Measurements from ENCODE around the gene NAGPA.
A peak's percentile ranks its signal among the peaks of the same experiment; 100 is the strongest.
"Not testable (repeated sequence)": the region's sequence is repeated elsewhere in the genome, so short reads cannot be mapped to it uniquely, and the experiment has no call there.

The NAGPA gene, protein sequence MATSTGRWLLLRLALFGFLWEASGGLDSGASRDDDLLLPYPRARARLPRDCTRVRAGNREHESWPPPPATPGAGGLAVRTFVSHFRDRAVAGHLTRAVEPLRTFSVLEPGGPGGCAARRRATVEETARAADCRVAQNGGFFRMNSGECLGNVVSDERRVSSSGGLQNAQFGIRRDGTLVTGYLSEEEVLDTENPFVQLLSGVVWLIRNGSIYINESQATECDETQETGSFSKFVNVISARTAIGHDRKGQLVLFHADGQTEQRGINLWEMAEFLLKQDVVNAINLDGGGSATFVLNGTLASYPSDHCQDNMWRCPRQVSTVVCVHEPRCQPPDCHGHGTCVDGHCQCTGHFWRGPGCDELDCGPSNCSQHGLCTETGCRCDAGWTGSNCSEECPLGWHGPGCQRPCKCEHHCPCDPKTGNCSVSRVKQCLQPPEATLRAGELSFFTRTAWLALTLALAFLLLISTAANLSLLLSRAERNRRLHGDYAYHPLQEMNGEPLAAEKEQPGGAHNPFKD

DNA sequence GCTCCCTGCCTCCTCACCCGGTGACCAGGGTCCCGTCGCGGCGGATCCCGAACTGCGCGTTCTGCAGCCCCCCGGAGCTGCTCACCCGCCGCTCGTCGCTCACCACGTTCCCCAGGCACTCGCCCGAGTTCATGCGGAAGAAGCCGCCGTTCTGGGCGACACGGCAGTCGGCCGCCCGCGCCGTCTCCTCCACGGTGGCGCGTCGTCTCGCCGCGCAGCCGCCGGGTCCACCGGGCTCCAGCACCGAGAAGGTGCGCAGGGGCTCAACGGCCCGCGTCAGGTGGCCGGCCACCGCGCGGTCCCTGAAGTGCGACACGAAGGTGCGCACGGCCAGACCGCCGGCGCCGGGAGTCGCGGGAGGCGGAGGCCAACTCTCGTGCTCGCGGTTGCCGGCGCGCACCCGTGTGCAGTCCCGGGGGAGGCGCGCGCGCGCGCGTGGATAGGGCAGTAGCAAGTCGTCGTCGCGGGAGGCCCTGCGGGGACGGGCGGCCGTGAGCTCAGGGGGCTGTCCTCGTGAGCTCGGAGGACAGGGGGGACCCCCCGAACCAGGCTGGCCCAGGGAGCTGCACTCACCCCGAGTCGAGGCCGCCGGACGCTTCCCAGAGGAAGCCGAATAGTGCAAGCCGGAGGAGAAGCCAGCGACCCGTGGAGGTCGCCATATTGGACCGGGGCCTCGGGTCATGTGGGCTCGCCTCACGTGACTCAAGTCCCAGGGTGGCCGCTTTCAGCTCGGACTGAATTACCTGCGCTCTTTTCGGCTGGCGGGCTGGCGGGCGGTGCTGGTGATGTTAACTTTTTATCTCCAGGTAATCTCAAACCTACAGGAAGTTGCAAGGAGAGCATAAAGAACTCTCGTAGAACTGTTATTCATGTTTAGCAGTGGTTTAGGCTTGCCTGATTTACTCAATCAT, at the start of gene NAGPA:
TSS of gene NAGPA (minus strand) at position 680 of the 911 bp plus-strand sequence. CDS start at position 659, 21 bp downstream.
- peak; percentile 62 to 74 for DNase-seq (ENCODE audit: low read depth in 2 of 2, low spot score in 1 of 2)

DNA sequence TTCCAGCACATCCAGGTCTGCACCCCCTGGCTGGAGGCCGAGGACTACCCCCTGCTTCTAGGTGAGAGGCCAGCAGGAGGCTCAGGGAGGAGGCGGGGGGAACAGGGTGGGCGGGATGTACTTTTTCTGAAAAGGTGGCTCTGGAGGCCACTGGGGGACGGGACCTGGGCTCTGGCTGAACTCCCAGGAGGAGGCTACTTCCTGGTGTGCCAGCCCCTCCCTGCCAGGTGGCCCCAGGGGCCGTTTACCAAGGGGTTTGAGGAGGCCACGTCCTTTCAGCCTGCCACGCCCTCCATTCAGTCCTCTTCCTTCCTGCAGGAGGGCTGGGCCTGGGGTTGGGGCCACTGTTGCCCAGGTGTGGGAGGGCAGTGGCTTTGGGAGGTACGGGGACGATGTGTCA, 47.3 kb upstream of the NAGPA start:
- DNase-seq (ENCODE audit: low read depth in 2 of 2, low spot score in 1 of 2): not testable (repeated sequence)

DNA sequence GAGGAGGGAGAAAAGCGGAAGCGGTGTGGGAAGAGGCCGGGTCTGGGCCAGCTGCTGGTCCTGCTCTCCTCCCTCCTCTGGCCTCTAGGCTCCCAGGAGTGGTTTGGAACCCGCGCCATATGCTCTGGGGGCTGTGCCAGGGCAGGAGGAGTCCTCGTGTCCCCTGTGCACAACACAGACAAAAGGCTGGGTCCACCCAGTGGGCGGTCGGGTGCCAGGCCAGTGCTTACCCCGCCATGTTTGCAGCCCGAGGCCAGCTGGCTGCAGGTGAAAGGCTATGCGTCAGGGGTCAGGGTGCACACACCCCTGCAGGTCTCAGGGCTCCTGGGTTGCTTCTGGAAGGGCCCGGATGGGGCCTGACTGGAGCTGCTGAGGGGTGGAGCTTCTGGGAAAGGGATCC, 46.7 kb upstream of the NAGPA start:
- not testable (repeated sequence) for DNase-seq (ENCODE audit: low read depth in 2 of 2, low spot score in 1 of 2)

DNA sequence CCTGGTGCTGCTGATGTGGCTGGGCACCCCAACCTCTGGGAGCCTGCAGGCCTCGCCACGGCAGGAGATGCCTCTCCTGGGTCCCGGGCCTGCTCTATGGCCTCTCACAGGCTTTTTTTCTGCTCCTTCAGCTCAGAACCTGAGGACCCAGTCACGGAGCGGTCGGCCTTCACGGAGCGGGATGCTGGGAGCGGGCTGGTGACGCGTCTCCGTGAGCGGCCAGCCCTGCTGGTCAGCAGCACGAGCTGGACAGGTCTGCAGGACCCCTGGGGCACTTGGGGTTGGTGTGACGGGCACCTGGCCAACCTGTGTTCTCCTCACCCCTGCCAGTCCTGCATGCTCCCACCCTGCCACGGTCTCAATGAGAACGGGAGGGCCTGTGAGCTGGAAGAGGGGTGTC, 44.9 kb upstream of the NAGPA start:
- no peak for DNase-seq (ENCODE audit: low read depth in 2 of 2, low spot score in 1 of 2)

DNA sequence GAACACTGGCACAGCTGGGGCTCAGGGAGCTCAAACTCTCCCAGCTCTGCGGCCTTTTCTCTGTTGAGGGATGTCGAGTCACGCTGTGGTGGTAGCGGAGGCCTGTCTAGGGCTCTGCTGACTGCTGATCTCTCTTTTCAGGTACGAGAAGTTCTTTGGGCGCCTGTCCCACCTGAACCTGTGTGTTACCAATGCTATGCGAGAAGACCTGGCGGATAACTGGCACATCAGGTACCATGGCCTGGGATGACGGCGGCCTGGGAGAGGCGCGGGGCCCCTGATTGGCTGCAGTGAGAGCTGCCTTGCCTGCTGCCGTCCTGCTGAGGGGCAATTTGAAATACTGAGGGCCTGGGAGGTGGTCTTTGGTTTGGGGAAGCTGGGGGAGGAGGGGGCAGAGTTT, 43.6 kb upstream of the NAGPA start:
- DNase-seq (ENCODE audit: low read depth in 2 of 2, low spot score in 1 of 2): no peak

DNA sequence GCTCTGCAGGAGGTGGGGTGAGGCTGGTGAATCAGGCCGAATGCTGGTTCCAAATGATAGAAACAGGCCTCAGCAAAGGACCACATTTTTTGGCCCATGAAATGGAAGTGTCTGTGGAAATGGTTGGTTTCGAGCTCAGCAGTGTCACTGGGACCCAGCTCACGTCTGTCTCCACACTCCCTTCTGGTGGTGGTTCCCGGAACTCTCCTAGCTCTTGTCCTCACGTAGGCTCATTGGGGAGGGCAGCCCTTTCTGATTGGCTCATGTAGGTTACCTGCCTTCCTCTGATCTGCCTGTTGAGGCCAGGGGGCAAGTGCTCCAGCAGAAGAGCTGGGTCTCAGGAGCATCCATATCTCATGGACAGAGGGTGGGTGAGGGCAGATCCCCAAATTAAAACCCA, 41.9 kb upstream of the NAGPA start:
- no peak for DNase-seq (ENCODE audit: low read depth in 2 of 2, low spot score in 1 of 2)

DNA sequence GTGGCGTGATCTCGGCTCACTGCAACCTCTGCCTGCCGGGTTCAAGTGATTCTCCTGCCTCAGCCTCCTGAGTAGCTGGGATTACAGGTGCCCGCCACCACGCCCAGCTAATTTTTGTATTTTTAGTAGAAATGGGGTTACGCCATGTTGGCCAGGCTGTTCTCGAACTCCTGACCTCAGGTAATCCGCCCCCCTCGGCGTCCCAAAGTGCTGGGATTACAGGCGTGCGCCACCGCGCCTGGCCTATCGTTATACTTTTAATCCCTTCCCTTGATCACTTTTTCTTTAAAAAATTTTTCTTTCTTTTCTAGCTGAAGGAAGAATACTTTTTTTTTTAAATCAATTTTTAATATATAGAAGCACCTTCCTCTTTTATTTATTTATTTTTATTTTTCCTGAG, 40.0 kb upstream of the NAGPA start:
- DNase-seq (ENCODE audit: low read depth in 2 of 2, low spot score in 1 of 2): not testable (repeated sequence)

DNA sequence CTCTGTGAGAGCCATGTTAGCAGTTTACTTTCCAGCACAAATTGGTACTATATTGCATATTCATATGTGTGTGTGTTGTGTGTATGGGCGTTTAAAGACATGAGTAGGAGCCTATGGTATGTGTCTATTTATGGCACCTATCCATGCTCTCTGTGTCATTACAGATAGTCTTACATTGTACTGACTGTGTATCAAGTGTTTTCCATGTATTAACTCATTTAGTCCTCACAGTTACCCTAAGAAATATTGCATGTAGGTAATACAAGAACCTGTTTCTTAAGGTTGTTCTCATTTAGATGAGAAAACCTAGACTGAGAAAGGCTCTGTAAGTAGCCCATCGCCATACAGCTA, 39.5 kb upstream of the NAGPA start:
- no peak for DNase-seq (ENCODE audit: low read depth in 2 of 2, low spot score in 1 of 2)

DNA sequence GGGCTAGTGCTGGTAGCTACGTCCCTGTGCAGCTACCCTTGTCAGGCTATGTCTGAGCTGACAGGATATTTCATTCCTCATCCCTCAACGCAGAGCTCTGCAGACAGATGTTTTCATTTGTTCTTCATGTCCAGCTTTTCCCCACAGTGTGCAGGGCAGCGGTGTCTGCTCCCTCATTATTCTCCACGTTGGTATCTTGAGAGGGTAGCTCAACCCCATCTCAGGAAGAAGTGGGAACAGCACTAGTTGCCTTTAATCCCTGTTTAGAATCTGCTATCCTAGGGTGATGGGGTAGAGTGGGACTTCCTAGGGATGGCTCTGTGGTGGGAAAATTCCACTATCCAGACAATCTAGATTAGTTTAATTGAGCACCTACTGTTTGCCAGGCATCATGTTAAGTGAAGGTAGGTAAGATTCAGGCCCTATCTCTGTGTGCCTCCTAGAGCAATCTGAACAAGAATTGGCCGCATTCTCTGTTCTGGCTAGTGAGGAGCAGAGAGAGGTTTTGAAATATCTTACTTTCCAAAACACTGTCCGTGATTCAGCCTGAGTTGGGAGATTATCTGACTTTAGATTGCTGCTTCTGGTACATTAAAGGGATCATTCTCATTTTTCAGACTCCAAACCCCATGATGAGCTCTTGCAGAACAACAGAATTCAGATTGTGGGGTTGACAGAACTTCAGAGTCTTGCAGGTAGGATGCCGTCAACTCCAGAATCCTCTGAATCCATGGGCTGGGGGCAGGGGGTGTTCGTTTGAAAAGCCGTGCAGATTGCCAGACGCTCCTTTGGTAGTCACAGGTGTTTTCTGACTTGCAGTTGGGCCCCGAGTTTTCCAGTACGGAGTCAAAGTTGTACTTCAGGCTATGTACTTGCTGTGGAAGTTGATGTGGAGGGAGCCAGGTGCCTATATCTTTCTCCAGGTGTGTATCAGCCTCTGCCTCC, 38.9 kb upstream of the NAGPA start:
- DNase-seq (ENCODE audit: low read depth in 2 of 2, low spot score in 1 of 2): no peak

DNA sequence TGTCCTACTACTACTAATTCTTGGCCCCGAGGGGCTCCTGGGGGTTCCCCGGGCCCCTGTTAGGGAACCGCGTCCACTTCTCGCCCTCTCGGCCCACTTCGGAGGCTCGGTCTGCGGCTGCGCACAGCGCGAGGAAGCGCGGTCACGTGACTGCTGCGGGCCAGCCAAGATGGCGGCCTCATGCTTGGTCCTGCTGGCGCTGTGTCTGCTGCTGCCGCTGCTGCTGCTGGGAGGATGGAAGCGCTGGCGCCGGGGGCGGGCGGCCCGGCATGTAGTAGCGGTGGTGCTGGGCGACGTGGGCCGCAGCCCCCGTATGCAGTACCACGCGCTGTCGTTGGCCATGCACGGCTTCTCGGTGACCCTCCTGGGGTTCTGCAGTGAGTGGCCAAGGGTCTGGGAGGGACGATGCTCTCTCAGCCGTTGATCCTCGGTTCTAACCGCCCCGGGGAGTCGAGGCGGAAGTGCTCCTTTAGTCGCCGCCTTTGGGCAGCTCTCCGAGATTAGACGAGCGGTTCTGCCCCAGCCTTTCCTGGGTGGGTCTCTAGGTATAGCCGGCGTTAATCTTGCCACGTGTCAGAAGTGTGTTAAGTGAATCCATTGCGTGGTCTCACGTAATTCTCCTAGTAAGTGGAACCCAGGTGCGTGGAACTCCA, 38.1 kb upstream of the NAGPA start, which contains the start of gene ALG1:
TSS of gene ALG1 (plus strand) at position 163 of the 653 bp plus-strand sequence. CDS start at position 170, 7 bp downstream.
- peak; percentile 70 to 82 for DNase-seq (ENCODE audit: low read depth in 2 of 2, low spot score in 1 of 2)

DNA sequence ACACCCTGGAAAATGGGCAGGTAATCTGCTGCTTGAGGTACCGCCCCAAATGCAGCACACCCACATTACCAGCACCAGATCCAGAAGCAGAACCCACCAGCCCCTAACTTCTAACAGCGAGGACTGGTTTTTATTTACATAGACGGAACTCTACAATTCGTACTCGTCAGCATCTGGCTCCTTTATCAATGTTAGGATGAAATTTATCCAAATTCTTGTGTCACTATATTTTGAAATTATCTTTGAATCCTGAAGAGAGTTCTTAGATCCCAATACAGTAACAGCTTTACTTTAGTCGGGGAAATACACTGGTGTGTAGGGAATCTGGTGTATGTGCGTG, 37.6 kb upstream of the NAGPA start:
- no peak for DNase-seq (ENCODE audit: low read depth in 2 of 2, low spot score in 1 of 2)

DNA sequence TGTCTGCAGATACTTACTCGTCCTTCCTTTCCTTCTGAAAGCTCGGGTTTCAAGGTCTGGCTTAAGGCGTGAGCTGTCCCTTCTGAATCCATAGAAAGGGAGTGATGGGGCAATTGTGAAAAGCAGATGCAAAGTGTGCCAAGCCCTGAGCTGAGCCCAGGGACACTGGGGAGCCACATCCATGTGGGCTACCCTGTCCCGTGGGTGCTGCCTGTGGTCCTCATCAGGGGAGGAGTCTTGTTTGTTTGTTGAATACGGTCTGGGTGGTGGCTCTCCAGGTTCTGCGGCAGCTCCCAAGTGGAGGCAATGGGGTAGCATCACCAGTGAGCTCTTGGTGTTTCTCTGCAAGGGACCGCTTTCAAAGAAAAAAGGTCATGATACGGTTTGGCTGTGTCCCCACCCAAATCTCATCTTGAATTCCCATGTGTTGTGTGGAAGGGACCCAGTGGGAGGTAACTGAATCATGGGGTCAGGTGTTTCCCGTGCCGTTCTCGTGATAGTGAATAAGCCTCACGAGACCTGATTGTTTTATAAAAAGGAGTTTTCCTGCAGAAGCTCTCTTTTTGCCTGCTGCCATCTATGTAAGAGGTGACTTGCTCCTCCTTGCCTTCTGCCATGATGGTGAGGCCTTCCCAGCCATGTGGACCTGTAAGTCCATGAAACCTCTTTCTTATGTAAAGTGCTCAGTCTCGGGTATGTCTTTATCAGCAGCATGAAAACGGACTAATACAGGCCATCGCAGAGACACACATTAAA, 36.9 kb upstream of the NAGPA start:
- no peak for DNase-seq (ENCODE audit: low read depth in 2 of 2, low spot score in 1 of 2)

DNA sequence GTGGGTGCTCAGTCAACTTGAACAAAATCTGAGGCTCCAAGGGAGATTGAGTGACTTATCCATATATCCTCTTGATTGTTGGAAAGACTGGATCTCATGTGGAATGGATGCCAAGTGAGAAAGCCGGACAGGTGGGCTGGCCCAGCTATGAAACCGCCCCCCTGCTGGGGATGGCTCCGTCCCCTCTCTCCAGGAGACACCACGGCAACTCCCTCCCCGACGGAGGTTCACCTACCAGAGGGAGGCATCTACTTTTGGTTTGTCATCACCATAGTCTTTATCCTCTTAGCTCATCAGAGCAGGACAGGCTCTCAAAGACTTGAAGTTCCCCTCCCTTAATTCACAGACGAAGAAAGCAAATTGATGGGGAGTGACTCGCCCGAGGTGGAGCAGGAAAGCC, 36.1 kb upstream of the NAGPA start:
- DNase-seq (ENCODE audit: low read depth in 2 of 2, low spot score in 1 of 2): no peak

DNA sequence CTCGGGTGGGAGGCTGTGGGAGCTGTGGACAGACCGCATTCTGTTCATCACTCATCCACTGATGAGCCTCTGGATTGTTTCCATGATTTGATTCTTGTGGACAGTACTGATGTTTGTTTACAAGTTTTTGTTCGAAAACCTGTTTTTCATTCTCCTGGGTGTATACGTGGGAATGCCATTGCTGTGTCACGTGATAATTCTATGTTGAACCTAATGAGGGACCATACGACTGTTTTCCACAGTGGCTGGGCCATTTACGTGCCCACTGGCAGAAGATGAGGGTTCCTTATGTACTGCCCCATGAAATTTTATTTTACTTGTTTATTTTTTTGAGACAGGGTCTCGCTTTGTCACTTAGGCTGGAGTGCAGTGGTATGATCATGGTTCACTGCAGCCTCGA, 35.3 kb upstream of the NAGPA start:
- no peak for DNase-seq (ENCODE audit: low read depth in 2 of 2, low spot score in 1 of 2)

DNA sequence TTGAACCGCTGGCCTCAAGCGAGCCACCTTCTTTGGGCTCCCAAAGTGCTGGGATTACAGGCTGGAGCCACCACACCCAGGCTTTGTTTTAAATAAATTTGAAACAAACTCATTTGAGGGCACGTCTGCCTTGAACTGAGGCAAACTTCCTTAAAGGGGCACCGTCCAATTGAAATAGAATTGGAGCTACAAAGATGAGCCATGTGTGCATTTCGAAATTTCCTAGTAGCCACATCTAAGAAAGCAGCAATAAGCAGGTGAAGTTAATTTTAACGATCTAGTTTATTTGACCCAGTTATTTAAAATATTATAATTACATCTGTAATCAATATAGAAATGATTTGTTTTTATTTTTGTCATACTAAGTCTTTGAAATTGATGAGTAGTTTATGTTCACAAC, 32.8 kb upstream of the NAGPA start:
- no peak for DNase-seq (ENCODE audit: low read depth in 2 of 2, low spot score in 1 of 2)

DNA sequence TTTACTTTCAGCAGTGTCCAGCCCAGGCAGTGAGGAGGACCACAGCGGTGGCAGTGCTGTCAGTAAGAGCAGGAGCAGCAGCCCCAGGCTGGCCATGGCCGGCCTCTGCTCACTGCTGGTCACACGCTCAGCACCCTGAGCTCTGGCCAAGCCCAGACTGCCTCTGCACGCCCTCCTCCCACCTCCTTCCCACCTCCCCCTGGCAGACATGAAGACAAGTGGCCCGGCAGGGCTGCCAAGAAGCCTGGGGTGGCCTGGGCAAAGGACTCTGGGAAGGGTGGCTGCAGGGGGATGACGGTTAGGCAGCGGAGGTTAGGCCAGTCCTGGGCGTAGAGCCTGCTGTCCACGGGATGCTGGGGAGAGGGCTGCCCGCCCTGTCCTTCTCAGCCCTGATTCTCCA, 32.1 kb upstream of the NAGPA start, which contains the start of gene C16orf89:
TSS of gene C16orf89 (minus strand) at position 144 of the 400 bp plus-strand sequence. CDS start at position 96, 48 bp downstream.
- DNase-seq (ENCODE audit: low read depth in 2 of 2, low spot score in 1 of 2): no peak

DNA sequence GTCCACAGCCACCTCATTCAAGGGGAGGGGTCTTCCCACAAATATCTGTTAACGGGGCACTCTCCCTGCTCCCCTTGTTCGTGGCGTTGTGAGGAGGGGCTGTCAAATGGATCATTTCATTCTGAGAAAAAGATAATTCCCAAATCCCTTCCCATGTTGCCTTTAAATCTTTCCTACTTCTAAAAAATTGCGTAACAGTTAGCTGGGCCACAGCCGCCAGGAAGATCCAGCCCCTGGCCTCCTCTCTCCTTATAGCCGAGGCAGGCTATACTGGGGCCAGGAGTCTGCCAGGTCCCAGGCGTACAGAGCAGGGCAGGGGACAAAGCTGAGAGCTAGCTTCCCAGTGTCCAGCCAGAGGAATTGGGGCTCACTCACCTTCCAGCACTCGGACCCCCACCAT, 31.6 kb upstream of the NAGPA start:
- no peak for DNase-seq (ENCODE audit: low read depth in 2 of 2, low spot score in 1 of 2)

DNA sequence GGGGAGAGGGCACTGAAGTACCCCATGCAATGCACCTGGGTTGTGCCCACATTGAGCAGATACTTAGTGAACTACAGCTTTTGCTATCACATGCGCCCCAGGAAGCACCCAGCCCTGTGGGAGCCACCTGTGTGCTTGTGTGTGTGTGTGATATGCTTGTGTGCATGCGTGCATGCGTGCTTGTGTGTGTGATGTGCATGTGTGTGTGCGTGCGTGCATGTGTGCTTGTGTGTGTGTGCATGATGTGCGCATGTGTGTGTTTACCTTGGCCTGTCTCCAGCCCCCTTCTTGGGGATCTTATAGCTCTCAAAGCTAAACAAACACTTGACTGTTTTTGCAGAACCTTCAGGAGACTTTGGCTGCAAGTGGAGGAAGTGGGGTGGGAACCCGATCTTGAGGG, 31.2 kb upstream of the NAGPA start:
- DNase-seq (ENCODE audit: low read depth in 2 of 2, low spot score in 1 of 2): no peak

Measured in stimulated activated CD8-positive, alpha-beta memory T cell treated with anti-CD3 and anti-CD28 coated beads, Interleukin-4, amount 100 ng/mL, for 1 hour (primary cell).